IMR-90 (cell line): Measurements from ENCODE around the gene PTPRK. TPM values are rescaled to one million over a fixed set of nuclear protein-coding genes. Genes with fewer than 3 reads are reported as not detected.
A peak's percentile ranks its signal among the peaks of the same experiment; 100 is the strongest.

Source experiments
- ATAC-seq: fragments of 200-7000 bp; cut with Tn5 transposase; 2 replicates; pipeline ENCODE4 v1.9.1; 2020; ENCODE audit warnings: low read depth, mild to moderate bottlenecking, moderate library complexity
- BruUV-seq: library from RNA; stranded (reverse); fragments of 400-500 nt; replicated peaks from 2 replicates; lab custom pipeline; 2021; lab: Mats Ljungman, UMichigan
- CTCF ChIA-PET: fragments of 300-600 bp; formaldehyde crosslinking; extraction: SDS; loops from one replicate; lab custom pipeline; 2021; ENCODE audit warnings: antibody characterized with exemption; lab: Yijun Ruan, JAX
- POLR2A ChIA-PET: fragments of 300-600 bp; sonication (Branson Sonifier 250); formaldehyde crosslinking; loops from one replicate; lab custom pipeline; 2022; ENCODE audit warnings: antibody characterized with exemption; ENCODE audit not compliant: unreplicated experiment; lab: Charles Lee
- DNase-seq: peaks from one replicate; pipeline ENCODE4 v3.0.0; 2013
- H2AFZ ChIP-seq: replicated peaks from 2 replicates; pipeline ENCODE3; 2013; ENCODE audit warnings: low read length, mild to moderate bottlenecking; ENCODE audit not compliant: poor library complexity
- H2AK5ac ChIP-seq: 2 replicates; pipeline ENCODE4 v1.6.1; 2013; ENCODE audit warnings: low read depth, low read length, inconsistent platforms
- H2AK9ac ChIP-seq: replicated peaks from 2 replicates; pipeline ENCODE3; 2013; ENCODE audit warnings: mild to moderate bottlenecking, low read depth, low read length, moderate library complexity; ENCODE audit not compliant: poor library complexity
- H2BK120ac ChIP-seq: 2 replicates; pipeline ENCODE4 v1.6.1; 2013; ENCODE audit warnings: low read depth, low read length, inconsistent platforms
- H2BK15ac ChIP-seq: 3 replicates; pipeline ENCODE4 v1.6.1; 2013; ENCODE audit warnings: low read depth, low read length, inconsistent platforms
- H2BK20ac ChIP-seq: 2 replicates; pipeline ENCODE4 v1.6.1; 2013; ENCODE audit warnings: low read depth, mild to moderate bottlenecking, inconsistent platforms, low read length, moderate library complexity
- H2BK5ac ChIP-seq: 2 replicates; pipeline ENCODE4 v1.6.1; 2013; ENCODE audit warnings: mild to moderate bottlenecking, low read depth, low read length, inconsistent platforms; ENCODE audit not compliant: poor library complexity, severe bottlenecking
- H3K14ac ChIP-seq: replicated peaks from 2 replicates; pipeline ENCODE4 v1.6.1; 2013; ENCODE audit warnings: low read depth, low read length, inconsistent platforms
- H3K18ac ChIP-seq: 2 replicates; pipeline ENCODE4 v1.6.1; 2013; ENCODE audit warnings: low read depth, low read length, control low read depth
- H3K23ac ChIP-seq: 2 replicates; pipeline ENCODE4 v1.6.1; 2013; ENCODE audit warnings: low read depth, low read length, inconsistent platforms
- H3K27ac ChIP-seq: 2 replicates; pipeline ENCODE4 v1.5.1; 2013; ENCODE audit warnings: mild to moderate bottlenecking, control low read depth, low read length; ENCODE audit not compliant: insufficient read depth
- H3K27me3 ChIP-seq: 2 replicates; pipeline ENCODE4 v1.6.1; 2013; ENCODE audit warnings: low read length; ENCODE audit not compliant: control insufficient read depth, insufficient read depth
- H3K36me3 ChIP-seq: 2 replicates; pipeline ENCODE4 v1.6.1; 2013; ENCODE audit warnings: low read length, mixed read lengths; ENCODE audit not compliant: control insufficient read depth, insufficient read depth
- H3K4ac ChIP-seq: 2 replicates; pipeline ENCODE4 v1.6.1; 2013; ENCODE audit warnings: low read depth, low read length, inconsistent platforms
- H3K4me1 ChIP-seq: 2 replicates; pipeline ENCODE4 v1.6.1; 2013; ENCODE audit warnings: low read length, mixed read lengths; ENCODE audit not compliant: control insufficient read depth, insufficient read depth
- H3K4me2 ChIP-seq: 2 replicates; pipeline ENCODE4 v1.6.1; 2013; ENCODE audit warnings: low read depth, mild to moderate bottlenecking, control low read depth, low read length, moderate library complexity
- H3K4me3 ChIP-seq: 2 replicates; pipeline ENCODE4 v1.5.1; 2013; ENCODE audit warnings: low read depth, mild to moderate bottlenecking, control low read depth, low read length, moderate library complexity; ENCODE audit not compliant: insufficient read depth
- H3K56ac ChIP-seq: 2 replicates; pipeline ENCODE4 v1.6.1; 2013; ENCODE audit warnings: low read length, inconsistent platforms; ENCODE audit not compliant: insufficient read depth; ENCODE audit errors: extremely low read depth
- H3K79me1 ChIP-seq, 2 experiments: 2 replicates each; pipeline ENCODE4 v1.6.1; 2013; ENCODE audit warnings: low read length in 2 of 2, inconsistent platforms in 1 of 2, low read depth in 1 of 2
- H3K9ac ChIP-seq: 2 replicates; pipeline ENCODE4 v1.6.1; 2013; ENCODE audit warnings: low read depth, low read length, control low read depth
- H3K9me1 ChIP-seq: 2 replicates; pipeline ENCODE4 v1.6.1; 2013; ENCODE audit warnings: low read length, inconsistent platforms; ENCODE audit not compliant: insufficient read depth
- H3K9me3 ChIP-seq: 2 replicates; pipeline ENCODE4 v1.6.1; 2013; ENCODE audit warnings: low read length; ENCODE audit not compliant: control insufficient read depth, insufficient read depth
- H4K20me1 ChIP-seq: 2 replicates; pipeline ENCODE4 v1.6.1; 2013; ENCODE audit warnings: low read length, inconsistent platforms; ENCODE audit not compliant: insufficient read depth
- H4K5ac ChIP-seq: 2 replicates; pipeline ENCODE4 v1.6.1; 2013; ENCODE audit warnings: mild to moderate bottlenecking, low read depth, low read length, control low read depth
- H4K8ac ChIP-seq, 2 experiments: 2 replicates each; pipeline ENCODE4 v1.6.1; 2013; ENCODE audit warnings: low read depth in 2 of 2, low read length in 2 of 2, control low read depth in 1 of 2, inconsistent platforms in 1 of 2
- H4K91ac ChIP-seq: 2 replicates; pipeline ENCODE4 v1.6.1; 2013; ENCODE audit warnings: low read depth, low read length, inconsistent platforms; ENCODE audit not compliant: insufficient read depth
- CEBPB ChIP-seq: IDR thresholded peaks from 2 replicates; pipeline ENCODE4 v1.6.1; 2012; ENCODE audit warnings: low read depth, low read length, improper control_type of control experiment
- FOS ChIP-seq: fragments of 150-350 bp; IDR thresholded peaks from 2 replicates; pipeline ENCODE4 v1.6.1; 2016; ENCODE audit warnings: low read depth, low read length
- MAFK ChIP-seq: IDR thresholded peaks from 2 replicates; pipeline ENCODE4 v1.6.1; 2012; ENCODE audit warnings: low read depth, low read length, improper control_type of control experiment
- MXI1 ChIP-seq: IDR thresholded peaks from 2 replicates; pipeline ENCODE4 v1.6.1; 2012; ENCODE audit warnings: low read depth, mild to moderate bottlenecking, low read length, moderate library complexity, borderline replicate concordance
- NFE2L2 ChIP-seq: fragments of 150-350 bp; IDR thresholded peaks from 2 replicates; pipeline ENCODE4 v1.6.1; 2016; ENCODE audit warnings: low read depth, mild to moderate bottlenecking, low read length
- RAD21 ChIP-seq: IDR thresholded peaks from 2 replicates; pipeline ENCODE4 v1.6.1; 2012; ENCODE audit warnings: low read length, improper control_type of control experiment
- WGBS, 2 experiments: methylation state at CpG; one replicate each; pipeline versions ENCODE4 v1.1.5 to v1.1.7; 2013; ENCODE audit warnings: missing lambda C conversion rate in 2 of 2; ENCODE audit not compliant: insufficient read length in 1 of 2; ENCODE audit errors: extremely low coverage in 2 of 2; 5-methylcytosine and 5-hydroxymethylcytosine counted together
- dilution Hi-C: fragments of 300-500 bp; cut with HindIII; formaldehyde crosslinking; loops from one replicate; pipeline ENCODE4 v1.14.3; 2018; ENCODE audit warnings: low sequenced_read_pairs; ENCODE audit not compliant: unreplicated experiment
- in situ Hi-C: fragments of 300-500 bp; cut with MboI; formaldehyde crosslinking; loops from 3 replicates; pipeline ENCODE4 v1.14.3; 2019; ENCODE audit warnings: low sequenced_read_pairs, inconsistent platforms, mixed read lengths
- intact Hi-C: fragments of 100-400 bp; cut with micrococcal nuclease; formaldehyde crosslinking; loops from 2 replicates; pipeline ENCODE4 v1.10.0; 2022
- polyA plus RNA-seq, 3 experiments: library from polyadenylated mRNA; depleted of rRNA; stranded (reverse); fragments of >200 nt; gene quantifications; 2 replicates each; pipeline ENCODE4 v1.2.3, GENCODE V29; 2012; ENCODE audit warnings: low replicate concordance in 1 of 3
- total RNA-seq: library from RNA; depleted of rRNA; stranded (reverse); fragments of >200 nt; gene quantifications from 2 replicates; pipeline ENCODE4 v1.2.3, GENCODE V29; 2012
- TF ChIP-seq, protein P1 (sequence below): fragments of 150-350 bp; IDR thresholded peaks from 2 replicates; pipeline ENCODE4 v1.6.1; 2016; ENCODE audit warnings: low read depth, mild to moderate bottlenecking, low read length, moderate library complexity, borderline replicate concordance

PTPRK gene
- total and polyA plus RNA-seq, 2 of the 4 experiments (the other 2 are of a cell fraction), result 18.0 to 80.8 TPM

DNA sequence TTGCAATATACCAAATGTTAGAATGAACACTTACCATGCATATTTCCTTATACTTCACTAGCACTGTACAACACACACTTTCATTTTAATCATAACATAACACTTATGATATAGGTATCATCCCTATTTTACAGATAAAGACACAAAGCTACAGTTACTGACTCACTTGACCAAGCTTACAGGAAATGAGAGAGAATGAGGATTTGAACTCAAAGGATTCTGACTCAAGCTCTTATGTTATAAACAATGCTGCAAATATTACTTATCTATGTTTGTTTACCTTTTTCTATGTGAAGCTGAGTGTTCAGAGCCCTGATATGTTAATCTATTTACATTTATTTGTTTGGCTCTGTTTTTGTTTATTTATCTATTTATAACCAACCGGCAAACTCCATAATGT is 245.4 kb downstream of the PTPRK start:
- no peak overlapping the region for H3K23ac ChIP-seq
- dilution Hi-C loops (no loop called here), intact Hi-C loops (loop anchor here (5.0 kb wide), 1 partner anchor 242 kb away; no protein-coding TSS in a partner anchor), in situ Hi-C loops (no loop called here)
- no peak overlapping the region for H3K56ac ChIP-seq
- H4K5ac ChIP-seq, result no peak overlapping the region
- TF ChIP-seq RAD21, result no peak
- peak; percentile 20; the same call in 1 of the 2 replicates for TF ChIP-seq FOS
- TF ChIP-seq CEBPB, result no peak
- TF ChIP-seq MAFK, result no peak
- TF ChIP-seq NFE2L2, result no peak
- TF ChIP-seq, protein P1, sequence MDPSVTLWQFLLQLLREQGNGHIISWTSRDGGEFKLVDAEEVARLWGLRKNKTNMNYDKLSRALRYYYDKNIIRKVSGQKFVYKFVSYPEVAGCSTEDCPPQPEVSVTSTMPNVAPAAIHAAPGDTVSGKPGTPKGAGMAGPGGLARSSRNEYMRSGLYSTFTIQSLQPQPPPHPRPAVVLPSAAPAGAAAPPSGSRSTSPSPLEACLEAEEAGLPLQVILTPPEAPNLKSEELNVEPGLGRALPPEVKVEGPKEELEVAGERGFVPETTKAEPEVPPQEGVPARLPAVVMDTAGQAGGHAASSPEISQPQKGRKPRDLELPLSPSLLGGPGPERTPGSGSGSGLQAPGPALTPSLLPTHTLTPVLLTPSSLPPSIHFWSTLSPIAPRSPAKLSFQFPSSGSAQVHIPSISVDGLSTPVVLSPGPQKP, result no peak
- no peak for TF ChIP-seq MXI1
- H2BK20ac ChIP-seq, result no peak overlapping the region
- H3K36me3 ChIP-seq, result no peaks in the 10 kb centered on the region
- POLR2A ChIA-PET, result interaction anchor here (0.7 kb wide), 1 partner anchor 245 kb away, joined by 3 read pairs; the partner anchor contains the start of gene PTPRK
- ATAC-seq, result peak; percentile 71
- CTCF ChIA-PET, result no interaction called here
- peak overlapping the region; percentile 93 for H2BK5ac ChIP-seq
- H2BK120ac ChIP-seq, result 0 out of 2 replicates have a peak overlapping the region, but pooled peaks have one; percentile 53
- H2AFZ ChIP-seq, result no peak overlapping the region
- no peak overlapping the region for H2AK9ac ChIP-seq
- H3K18ac ChIP-seq, result no peak overlapping the region; the same call in 1 of the 2 replicates
- H3K79me1 ChIP-seq, result peaks cover 11 to 32% of the 10 kb centered on the region in 2 experiments
- H4K91ac ChIP-seq, result no peak overlapping the region
- no peak overlapping the region for H4K8ac ChIP-seq
- no peak overlapping the region for H3K4me3 ChIP-seq
- no peak overlapping the region for H2AK5ac ChIP-seq
- DNase-seq, result peak; percentile 84
- peaks cover 2% of the 10 kb centered on the region; the same call in 1 of the 2 replicates for H3K4me1 ChIP-seq
- no peak overlapping the region for H3K27ac ChIP-seq
- H3K4ac ChIP-seq, result peak overlapping the region; percentile 31; the same call in 1 of the 2 replicates
- H3K27me3 ChIP-seq, result no peaks in the 10 kb centered on the region
- no peaks in the 10 kb centered on the region for H3K9me3 ChIP-seq
- WGBS, 2 experiments, result no CpG with 5 or more reads among the region's 1 CpG
- H3K9ac ChIP-seq, result no peak overlapping the region
- peaks cover 7% of the 10 kb centered on the region; the same call in 1 of the 2 replicates for H4K20me1 ChIP-seq
- no peaks in the 10 kb centered on the region for H3K9me1 ChIP-seq
- no peak overlapping the region for H3K14ac ChIP-seq
- BruUV-seq, result no TSS peak
- peak overlapping the region; percentile 72; the same call in 1 of the 2 replicates for H3K4me2 ChIP-seq
- no peak overlapping the region for H2BK15ac ChIP-seq
